ENCODE results near the gene SNCA. TPM values are rescaled to one million over a fixed set of nuclear protein-coding genes. Genes with fewer than 3 reads are reported as not detected.

SNCA gene
- total and polyA plus RNA-seq, 7 experiments from 2014 or later = 0.49 to 3.0 (median 1.4) TPM; not detected in 1

DNA sequence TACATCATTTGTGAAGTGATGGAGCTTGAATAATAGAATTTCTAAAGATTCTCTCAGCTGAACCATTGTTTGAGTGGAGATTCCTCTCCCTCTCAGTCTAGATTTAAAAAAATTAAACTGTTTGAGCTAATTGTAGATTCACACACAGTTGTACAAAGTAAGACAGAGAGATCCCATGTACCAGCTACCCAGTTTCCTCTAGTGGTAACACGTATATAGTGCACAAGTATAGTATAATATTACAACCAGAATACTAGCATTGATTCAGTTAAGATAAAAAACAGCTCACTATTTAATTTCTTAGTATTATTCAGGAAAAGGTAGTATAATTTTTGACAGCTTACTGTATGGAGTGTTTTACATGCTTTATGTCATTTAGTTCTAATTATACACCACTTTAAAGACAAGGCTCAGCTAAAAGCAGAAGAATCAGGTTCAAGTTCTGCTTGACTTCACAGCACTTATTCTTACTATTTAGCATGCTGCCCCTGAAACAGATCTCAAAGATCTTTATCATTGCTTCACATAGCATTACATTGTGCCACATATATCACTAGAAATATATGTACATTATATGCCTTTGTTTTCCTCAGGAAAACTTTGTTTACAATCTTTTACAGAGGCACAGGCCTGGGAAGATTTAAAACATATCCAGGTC, 136.1 kb downstream of the SNCA start:
- ChIA-PET POLR2A (no interaction called here), CTCF (interaction anchor here (0.7 kb wide), 1 partner anchor 441 kb away, joined by 3 read pairs; no protein-coding TSS in a partner anchor)
- no peak overlapping the region for H3K4me3 ChIP-seq (ENCODE audit: low read length)
- no peaks in the 10 kb centered on the region for H3K4me1 ChIP-seq (ENCODE audit: control insufficient read depth in 2 of 2, insufficient read depth in 2 of 2, low read length in 2 of 2)
- Mint-ChIP-seq H3K4me3 (no peak overlapping the region), H3K27ac (no peak overlapping the region), H3K9me3 (peaks cover 0 to 4% (median 0%) of the 10 kb centered on the region in 11 donors), H3K36me3 (no peaks in the 10 kb centered on the region), H3K27me3 (peaks cover 0 to 11% (median 4%) of the 10 kb centered on the region in 5 donors), H3K4me1 (no peaks in the 10 kb centered on the region)
- H3K27ac ChIP-seq (ENCODE audit: low read depth, low read length) = no peak overlapping the region
- no peaks in the 10 kb centered on the region for H3K27me3 ChIP-seq (ENCODE audit: control insufficient read depth in 2 of 2, insufficient read depth in 2 of 2, low read length in 2 of 2)
- DNase-seq (no peak), ATAC-seq (no peak)
- H3K9me3 ChIP-seq (ENCODE audit: control insufficient read depth in 2 of 3, low read length in 3 of 3) = no peaks in the 10 kb centered on the region
- intact Hi-C loops (cut with micrococcal nuclease) = no loop called here
- no peaks in the 10 kb centered on the region for H3K36me3 ChIP-seq (ENCODE audit: control insufficient read depth in 2 of 3, insufficient read depth in 3 of 3, low read length in 3 of 3)

DNA sequence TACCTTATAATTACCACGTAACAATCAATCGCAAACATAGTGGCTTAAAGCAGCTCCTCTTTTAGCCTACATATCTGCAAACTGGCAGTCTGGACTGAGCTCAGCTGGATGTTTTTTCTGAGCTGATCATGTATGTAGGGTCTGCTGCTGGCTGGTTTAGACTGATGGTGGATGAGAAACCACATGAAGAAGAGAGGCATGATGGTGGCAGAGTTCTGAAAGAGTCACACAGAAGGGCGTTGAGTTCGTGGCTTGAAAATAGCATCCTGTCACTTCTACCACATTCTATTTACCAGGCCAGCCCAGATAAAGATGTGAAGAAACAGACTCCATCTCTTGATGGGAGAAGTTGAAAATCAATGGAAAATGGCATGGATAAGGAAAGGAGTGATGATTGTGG, 151.3 kb downstream of the SNCA start:
- H3K9me3 ChIP-seq (ENCODE audit: control insufficient read depth in 2 of 3, low read length in 3 of 3) = no peaks in the 10 kb centered on the region
- CTCF ChIA-PET = no interaction called here

DNA sequence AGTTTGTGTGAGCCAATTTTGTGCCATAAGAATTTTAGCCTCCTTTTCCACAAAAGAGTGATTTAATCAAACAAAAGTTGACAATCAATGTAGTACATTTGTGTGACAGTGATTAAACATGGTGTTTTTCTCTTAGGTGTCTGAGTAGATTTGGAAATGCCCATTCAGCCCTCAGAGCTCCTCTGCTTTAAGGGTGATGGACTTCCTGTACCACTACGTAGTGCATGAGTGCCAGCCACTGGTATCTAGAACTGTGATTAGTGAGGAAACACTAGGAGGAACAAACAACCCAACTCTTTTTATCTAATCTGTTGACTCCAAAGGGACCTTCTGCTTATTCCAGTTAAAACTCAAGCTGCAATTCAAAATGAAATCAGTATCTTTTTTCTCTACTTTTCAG, 151.7 kb downstream of the SNCA start:
- intact Hi-C loops (cut with micrococcal nuclease) = no loop called here
- peaks cover 0 to 8% (median 0%) of the 10 kb centered on the region in 7 donors for H3K4me1 Mint-ChIP-seq
- Histone ChIP-seq H3K4me3 (ENCODE audit: low read length) (no peak overlapping the region), H3K4me1 (ENCODE audit: control insufficient read depth in 2 of 2, insufficient read depth in 2 of 2, low read length in 2 of 2) (no peaks in the 10 kb centered on the region), H3K27me3 (ENCODE audit: control insufficient read depth in 2 of 2, insufficient read depth in 2 of 2, low read length in 2 of 2) (no peaks in the 10 kb centered on the region), H3K9me3 (ENCODE audit: control insufficient read depth in 2 of 3, low read length in 3 of 3) (no peaks in the 10 kb centered on the region), H3K36me3 (ENCODE audit: control insufficient read depth in 2 of 3, insufficient read depth in 3 of 3, low read length in 3 of 3) (no peaks in the 10 kb centered on the region), H3K27ac (ENCODE audit: low read depth, low read length) (no peak overlapping the region)
- no peak for DNase-seq
- no peaks in the 10 kb centered on the region for H3K36me3 Mint-ChIP-seq
- H3K9me3 Mint-ChIP-seq = peaks cover 0 to 10% (median 0%) of the 10 kb centered on the region in 11 donors
- H3K27ac Mint-ChIP-seq = no peak overlapping the region
- H3K4me3 Mint-ChIP-seq = no peak overlapping the region
- POLR2A ChIA-PET = no interaction called here
- CTCF ChIA-PET = no interaction called here
- ATAC-seq = no peak
- peaks cover 10 to 25% (median 21%) of the 10 kb centered on the region in 5 donors for H3K27me3 Mint-ChIP-seq

More for the DNA sequence above, 151.3 kb downstream of the SNCA start:
- Mint-ChIP-seq H3K4me3 (no peak overlapping the region), H3K36me3 (no peaks in the 10 kb centered on the region), H3K27ac (no peak overlapping the region), H3K4me1 (peaks cover 0 to 8% (median 0%) of the 10 kb centered on the region in 7 donors), H3K27me3 (peaks cover 12 to 26% (median 21%) of the 10 kb centered on the region in 5 donors), H3K9me3 (peaks cover 0 to 10% (median 0%) of the 10 kb centered on the region in 11 donors)
- POLR2A ChIA-PET = no interaction called here
- H3K36me3 ChIP-seq (ENCODE audit: control insufficient read depth in 2 of 3, insufficient read depth in 3 of 3, low read length in 3 of 3) = no peaks in the 10 kb centered on the region
- DNase-seq = no peak
- H3K4me3 ChIP-seq (ENCODE audit: low read length) = no peak overlapping the region
- intact Hi-C loops (cut with micrococcal nuclease) = no loop called here
- ATAC-seq = no peak
- H3K27ac ChIP-seq (ENCODE audit: low read depth, low read length) = no peak overlapping the region
- no peaks in the 10 kb centered on the region for H3K4me1 ChIP-seq (ENCODE audit: control insufficient read depth in 2 of 2, insufficient read depth in 2 of 2, low read length in 2 of 2)
- no peaks in the 10 kb centered on the region for H3K27me3 ChIP-seq (ENCODE audit: control insufficient read depth in 2 of 2, insufficient read depth in 2 of 2, low read length in 2 of 2)

DNA sequence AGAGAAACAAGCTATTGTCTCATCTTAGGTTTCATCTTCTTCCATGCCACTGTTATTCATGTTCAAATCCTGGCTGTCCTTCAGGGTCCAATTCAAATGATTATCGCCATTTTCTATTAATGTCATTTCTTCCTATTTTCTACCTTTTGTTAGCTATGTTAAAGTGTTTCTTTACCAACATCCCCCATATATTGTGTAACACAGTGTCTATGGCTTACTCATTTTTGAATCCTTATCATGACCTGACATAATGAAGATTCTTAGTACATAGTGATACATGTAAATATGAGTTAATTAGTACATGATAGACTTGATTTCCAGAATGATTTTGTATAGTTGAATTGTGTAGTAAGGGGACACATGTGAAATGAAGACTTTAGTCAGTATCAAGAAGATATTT, 152.4 kb downstream of the SNCA start:
- Mint-ChIP-seq H3K9me3 (peaks cover 0 to 6% (median 0%) of the 10 kb centered on the region in 11 donors), H3K36me3 (no peaks in the 10 kb centered on the region), H3K4me3 (no peak overlapping the region), H3K27me3 (peaks cover 10 to 22% (median 18%) of the 10 kb centered on the region in 5 donors), H3K27ac (no peak overlapping the region), H3K4me1 (peaks cover 0 to 11% (median 2%) of the 10 kb centered on the region in 7 donors)
- Histone ChIP-seq H3K27me3 (ENCODE audit: control insufficient read depth in 2 of 2, insufficient read depth in 2 of 2, low read length in 2 of 2) (no peaks in the 10 kb centered on the region), H3K36me3 (ENCODE audit: control insufficient read depth in 2 of 3, insufficient read depth in 3 of 3, low read length in 3 of 3) (no peaks in the 10 kb centered on the region), H3K27ac (ENCODE audit: low read depth, low read length) (no peak overlapping the region), H3K4me1 (ENCODE audit: control insufficient read depth in 2 of 2, insufficient read depth in 2 of 2, low read length in 2 of 2) (no peaks in the 10 kb centered on the region), H3K4me3 (ENCODE audit: low read length) (no peak overlapping the region), H3K9me3 (ENCODE audit: control insufficient read depth in 2 of 3, low read length in 3 of 3) (no peaks in the 10 kb centered on the region)
- POLR2A ChIA-PET = no interaction called here
- no peak for ATAC-seq
- CTCF ChIA-PET = no interaction called here
- DNase-seq = no peak
- intact Hi-C loops (cut with micrococcal nuclease) = no loop called here

DNA sequence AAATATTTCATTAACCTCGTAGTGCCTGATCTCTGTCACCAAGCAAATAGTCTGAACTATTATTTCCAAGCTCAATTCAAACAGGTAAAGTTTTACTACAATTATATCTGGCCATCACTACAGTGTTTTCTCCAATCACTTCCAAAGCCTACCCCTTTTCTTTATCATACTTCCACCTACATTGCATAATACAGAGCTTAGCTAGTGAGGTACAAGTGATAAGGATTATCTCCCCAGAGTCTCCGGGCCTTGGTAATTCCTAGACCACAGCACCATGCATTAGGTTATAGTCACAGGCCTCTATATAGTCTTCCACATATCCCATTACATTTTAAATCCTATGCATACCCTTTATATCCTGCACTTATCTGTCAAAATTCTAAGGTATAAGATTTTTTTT, 154.2 kb downstream of the SNCA start:
- intact Hi-C loops (cut with micrococcal nuclease) = no loop called here
- H3K27ac Mint-ChIP-seq = no peak overlapping the region
- Histone ChIP-seq H3K27ac (ENCODE audit: low read depth, low read length) (no peak overlapping the region), H3K4me3 (ENCODE audit: low read length) (no peak overlapping the region), H3K9me3 (ENCODE audit: control insufficient read depth in 2 of 3, low read length in 3 of 3) (no peaks in the 10 kb centered on the region), H3K27me3 (ENCODE audit: control insufficient read depth in 2 of 2, insufficient read depth in 2 of 2, low read length in 2 of 2) (no peaks in the 10 kb centered on the region), H3K36me3 (ENCODE audit: control insufficient read depth in 2 of 3, insufficient read depth in 3 of 3, low read length in 3 of 3) (no peaks in the 10 kb centered on the region), H3K4me1 (ENCODE audit: control insufficient read depth in 2 of 2, insufficient read depth in 2 of 2, low read length in 2 of 2) (no peaks in the 10 kb centered on the region)
- H3K27me3 Mint-ChIP-seq = peaks cover 4 to 25% (median 9%) of the 10 kb centered on the region in 5 donors
- POLR2A ChIA-PET = no interaction called here
- no peak for ATAC-seq
- no peak for DNase-seq
- peaks cover 0 to 15% (median 6%) of the 10 kb centered on the region in 7 donors for H3K4me1 Mint-ChIP-seq
- H3K4me3 Mint-ChIP-seq = no peak overlapping the region
- CTCF ChIA-PET = no interaction called here
- H3K9me3 Mint-ChIP-seq = peaks cover 0 to 1% (median 0%) of the 10 kb centered on the region in 11 donors
- no peaks in the 10 kb centered on the region for H3K36me3 Mint-ChIP-seq

DNA sequence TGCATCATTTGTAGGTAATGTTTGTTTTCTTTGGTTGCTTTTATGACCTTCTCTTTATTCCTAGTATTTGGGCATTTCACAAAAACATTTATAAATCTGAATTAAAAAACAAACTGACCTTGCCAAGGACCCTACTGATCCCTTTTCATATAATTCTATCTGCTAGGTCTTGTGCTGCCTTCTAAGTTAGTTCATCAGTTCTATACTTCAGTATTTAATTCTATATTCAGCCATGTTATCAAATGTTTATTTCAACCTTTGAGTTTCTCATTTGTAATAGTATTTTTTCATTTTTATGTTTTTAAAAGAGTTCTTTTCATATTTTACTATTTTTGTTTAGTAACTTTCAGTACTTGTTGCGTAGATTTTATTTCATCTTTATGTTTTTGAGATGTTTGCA, 155.3 kb downstream of the SNCA start:
- ATAC-seq (no peak), DNase-seq (no peak)
- ChIA-PET POLR2A (no interaction called here), CTCF (no interaction called here)
- Mint-ChIP-seq H3K4me3 (no peak overlapping the region), H3K4me1 (peaks cover 0 to 15% (median 6%) of the 10 kb centered on the region in 7 donors), H3K27me3 (peaks cover 0 to 24% (median 7%) of the 10 kb centered on the region in 5 donors), H3K9me3 (peaks cover 0 to 6% (median 2%) of the 10 kb centered on the region in 11 donors), H3K27ac (no peak overlapping the region), H3K36me3 (no peaks in the 10 kb centered on the region)
- H3K27me3 ChIP-seq (ENCODE audit: control insufficient read depth in 2 of 2, insufficient read depth in 2 of 2, low read length in 2 of 2) = no peaks in the 10 kb centered on the region
- no peaks in the 10 kb centered on the region for H3K36me3 ChIP-seq (ENCODE audit: control insufficient read depth in 2 of 3, insufficient read depth in 3 of 3, low read length in 3 of 3)
- intact Hi-C loops (cut with micrococcal nuclease) = no loop called here
- H3K9me3 ChIP-seq (ENCODE audit: control insufficient read depth in 2 of 3, low read length in 3 of 3) = no peaks in the 10 kb centered on the region
- H3K4me1 ChIP-seq (ENCODE audit: control insufficient read depth in 2 of 2, insufficient read depth in 2 of 2, low read length in 2 of 2) = no peaks in the 10 kb centered on the region
- H3K4me3 ChIP-seq (ENCODE audit: low read length) = no peak overlapping the region
- no peak overlapping the region for H3K27ac ChIP-seq (ENCODE audit: low read depth, low read length)

DNA sequence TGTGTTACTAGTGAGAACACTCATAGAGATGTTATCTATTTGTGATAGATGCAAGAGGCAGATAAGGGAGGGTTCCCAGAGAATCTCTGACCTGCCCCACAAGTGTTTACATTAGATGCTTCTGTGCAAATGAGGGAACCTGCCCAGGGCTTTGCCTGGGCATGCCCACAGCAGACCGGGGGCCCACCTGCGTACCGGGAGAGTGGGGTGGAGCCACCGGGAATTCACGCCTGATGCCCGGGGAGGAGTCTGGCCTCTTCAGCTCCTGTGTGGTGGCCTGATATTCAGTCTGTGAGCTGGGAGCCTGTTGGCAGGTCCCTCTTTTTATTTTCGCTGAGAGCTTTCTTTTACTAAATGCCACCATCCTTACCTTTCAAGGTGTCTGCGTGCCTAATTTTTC, 155.7 kb downstream of the SNCA start:
- H3K27me3 ChIP-seq (ENCODE audit: control insufficient read depth in 2 of 2, insufficient read depth in 2 of 2, low read length in 2 of 2) = no peaks in the 10 kb centered on the region
- H3K27ac Mint-ChIP-seq = no peak overlapping the region
- no peak overlapping the region for H3K4me3 Mint-ChIP-seq
- H3K36me3 ChIP-seq (ENCODE audit: control insufficient read depth in 2 of 3, insufficient read depth in 3 of 3, low read length in 3 of 3) = no peaks in the 10 kb centered on the region
- CTCF ChIA-PET = no interaction called here
- H3K4me1 ChIP-seq (ENCODE audit: control insufficient read depth in 2 of 2, insufficient read depth in 2 of 2, low read length in 2 of 2) = no peaks in the 10 kb centered on the region
- DNase-seq (no peak), ATAC-seq (no peak)
- peaks cover 0 to 15% (median 6%) of the 10 kb centered on the region in 7 donors for H3K4me1 Mint-ChIP-seq
- H3K9me3 ChIP-seq (ENCODE audit: control insufficient read depth in 2 of 3, low read length in 3 of 3) = no peaks in the 10 kb centered on the region
- H3K9me3 Mint-ChIP-seq = peaks cover 0 to 10% (median 4%) of the 10 kb centered on the region in 11 donors
- POLR2A ChIA-PET = no interaction called here
- no peak overlapping the region for H3K27ac ChIP-seq (ENCODE audit: low read depth, low read length)
- no peak overlapping the region for H3K4me3 ChIP-seq (ENCODE audit: low read length)
- no peaks in the 10 kb centered on the region for H3K36me3 Mint-ChIP-seq
- H3K27me3 Mint-ChIP-seq = peaks cover 0 to 21% (median 11%) of the 10 kb centered on the region in 5 donors
- intact Hi-C loops (cut with micrococcal nuclease) = no loop called here

Measured in naive thymus-derived CD4-positive, alpha-beta T cell (primary cell).